Putamen (tissue), 1 donor: ENCODE measurements around the gene CEBPA.
"Not testable (repeated sequence)": the region's sequence is repeated elsewhere in the genome, so short reads cannot be mapped to it uniquely, and the experiment has no call there.

ENCODE experiments used
- DNase-seq: peaks from one replicate; pipeline ENCODE4 v3.0.0-alpha.2; 2016; ENCODE audit warnings: low spot score

CEBPA gene

DNA sequence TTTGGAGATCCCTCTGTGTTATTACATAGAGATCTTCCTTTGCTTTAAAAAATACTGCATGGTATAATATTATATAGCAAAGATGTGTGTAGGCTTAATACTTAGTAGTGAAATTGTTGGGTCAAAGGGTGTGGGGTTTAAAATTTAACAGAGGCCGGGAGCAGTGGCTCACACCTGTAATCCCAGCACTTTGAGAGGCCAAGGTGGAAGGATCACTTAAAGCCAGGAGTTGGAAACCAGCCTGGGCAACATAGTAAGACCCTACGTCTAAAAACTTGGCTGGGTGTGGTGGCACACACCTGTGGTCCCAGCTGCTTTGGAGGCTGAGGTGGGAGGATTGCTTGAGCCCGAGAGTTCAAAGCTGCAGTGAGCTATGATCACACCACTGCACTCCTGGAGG lies 22.3 kb upstream of the CEBPA start:
- DNase-seq = no peak

DNA sequence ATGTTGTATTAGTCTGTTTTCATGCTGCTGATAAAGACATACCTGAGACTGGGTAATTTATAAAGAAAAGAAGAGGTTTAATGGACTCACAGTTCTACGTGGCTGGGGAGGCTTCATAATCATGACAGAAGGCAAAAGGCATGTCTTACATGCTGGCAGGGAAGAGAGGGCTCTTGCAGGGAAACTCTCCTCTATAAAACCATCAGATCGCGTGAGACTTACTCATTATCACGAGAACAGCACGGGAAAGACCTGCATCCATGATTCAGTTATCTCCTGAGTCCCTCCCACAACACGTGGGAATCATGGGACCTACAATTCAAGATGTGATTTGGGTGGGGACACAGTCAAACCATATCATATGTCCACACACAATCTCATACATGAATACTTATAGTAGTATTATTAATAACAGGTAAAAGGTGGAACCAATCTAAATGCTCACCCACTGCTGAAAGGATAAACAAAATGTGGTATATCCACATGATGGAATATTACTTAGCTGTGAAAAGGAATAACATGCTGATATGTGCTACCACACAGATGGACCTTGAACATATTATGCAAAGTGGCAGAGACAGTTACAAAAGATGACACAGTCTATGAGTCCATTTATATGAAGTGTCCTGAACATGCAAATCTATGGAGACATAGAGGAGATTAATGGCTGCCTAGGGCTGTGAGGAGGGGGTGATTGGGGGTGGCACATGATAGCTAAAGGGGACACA lies 20.9 kb upstream of the CEBPA start:
- DNase-seq = no peak

DNA sequence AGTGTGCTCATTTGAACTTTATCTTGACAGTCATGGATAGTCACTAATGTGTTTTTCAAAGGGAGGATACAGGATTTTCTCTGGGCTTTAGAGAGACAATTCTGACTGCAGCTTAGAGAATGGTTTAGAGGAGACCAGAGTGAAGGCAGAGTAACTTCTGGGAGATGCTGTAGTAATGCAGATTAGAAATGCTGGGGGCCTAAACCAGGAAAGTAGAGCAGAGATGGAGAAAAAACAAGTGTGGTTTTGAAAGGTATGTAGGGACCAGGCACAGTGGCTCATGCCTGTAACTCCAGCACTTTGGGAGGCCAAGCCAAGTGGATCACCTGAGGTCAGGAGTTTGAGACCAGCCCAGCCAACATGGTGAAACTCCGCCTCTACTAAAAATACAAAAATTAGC lies 18.3 kb upstream of the CEBPA start:
- DNase-seq = no peak

DNA sequence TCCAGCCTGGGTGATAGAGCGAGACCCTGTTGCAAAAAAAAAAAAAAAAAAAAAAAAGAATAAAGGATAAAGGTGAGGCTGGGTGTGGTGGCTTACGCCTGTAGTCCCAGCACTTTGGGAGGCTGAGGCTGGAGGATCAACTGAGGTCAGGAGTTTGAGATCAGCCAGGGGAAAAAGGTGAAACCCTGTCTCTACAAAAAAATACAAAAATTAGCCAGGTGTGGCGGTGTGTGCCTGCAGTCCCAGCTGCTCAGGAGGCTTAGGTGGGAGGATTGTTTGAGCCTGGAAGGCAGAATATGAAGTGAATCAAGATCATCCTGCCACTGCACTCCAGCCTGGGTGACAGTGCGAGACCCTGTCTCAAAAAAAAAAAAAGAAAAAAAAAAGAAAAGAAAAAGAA lies 15.7 kb upstream of the CEBPA start:
- DNase-seq = not testable (repeated sequence)

DNA sequence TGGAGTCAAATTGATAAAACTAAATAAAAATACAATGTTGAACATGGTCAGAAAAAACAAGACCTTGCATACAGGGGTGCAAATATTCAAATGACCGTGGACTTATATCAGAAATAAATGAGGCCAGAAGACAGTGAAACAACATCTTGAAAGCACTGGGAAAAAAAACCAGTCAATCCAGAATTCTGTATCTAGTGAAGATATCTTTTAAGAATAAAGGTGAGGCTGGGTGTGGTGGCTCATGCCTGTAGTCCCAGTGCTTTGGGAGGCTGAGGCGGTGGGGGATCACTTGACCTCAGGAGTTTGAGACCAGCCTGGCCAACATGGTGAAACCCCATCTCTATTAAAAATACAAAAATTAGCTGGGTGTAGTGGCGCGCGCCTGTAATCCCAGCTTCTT lies 15.2 kb upstream of the CEBPA start:
- no peak for DNase-seq

DNA sequence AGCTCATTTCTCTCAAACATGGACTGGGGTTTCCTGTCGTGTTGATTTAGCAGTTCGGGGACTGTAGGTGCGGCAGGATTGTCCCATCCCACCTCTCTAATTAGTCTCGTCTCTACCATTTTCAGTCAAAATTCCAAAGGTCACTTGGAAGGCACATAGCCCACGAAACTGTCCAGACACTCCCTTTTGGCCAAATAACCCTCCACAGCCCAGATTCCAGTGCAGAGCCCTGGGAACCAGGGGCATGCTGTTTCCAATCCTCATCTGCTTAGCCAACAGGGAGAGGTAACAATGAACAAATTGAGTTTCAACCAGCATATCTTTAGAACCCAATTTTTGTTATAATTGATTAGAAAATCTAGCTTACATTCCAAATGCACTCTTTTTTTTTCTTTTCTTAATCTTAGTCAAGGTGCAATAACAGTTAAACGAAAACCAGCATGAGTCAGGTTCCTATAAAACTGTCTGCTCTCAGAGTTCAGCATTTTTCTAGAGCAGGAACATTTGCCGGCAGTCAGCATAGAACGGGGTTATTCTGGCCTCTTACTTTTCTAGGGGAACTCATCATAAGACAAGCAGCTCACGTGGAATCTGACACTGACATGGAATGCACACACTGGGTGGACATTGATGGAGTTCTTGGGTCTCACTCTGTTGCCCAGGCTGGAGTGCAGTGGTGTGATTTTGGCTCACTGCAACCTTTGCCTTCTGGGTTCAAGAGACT lies 14.4 kb upstream of the CEBPA start:
- DNase-seq = no peak

DNA sequence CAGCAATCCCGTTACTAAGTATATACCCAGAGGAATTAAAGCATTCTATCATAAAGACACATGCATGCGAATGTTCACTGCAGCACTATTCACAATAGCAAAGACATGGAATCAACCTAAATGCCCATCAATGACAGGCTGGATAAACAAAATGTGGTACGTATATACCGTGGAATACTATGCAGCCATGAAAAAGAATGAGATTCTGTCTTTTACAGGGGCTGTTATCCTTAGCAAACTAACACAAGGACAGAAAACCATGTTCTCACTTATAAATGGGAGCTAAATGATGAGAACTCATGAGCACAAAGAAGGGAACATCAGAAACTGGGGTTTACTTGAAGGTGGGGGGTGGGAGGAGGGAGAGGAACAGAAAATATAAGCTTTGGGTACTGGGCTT lies 10.5 kb upstream of the CEBPA start:
- not testable (repeated sequence) for DNase-seq

DNA sequence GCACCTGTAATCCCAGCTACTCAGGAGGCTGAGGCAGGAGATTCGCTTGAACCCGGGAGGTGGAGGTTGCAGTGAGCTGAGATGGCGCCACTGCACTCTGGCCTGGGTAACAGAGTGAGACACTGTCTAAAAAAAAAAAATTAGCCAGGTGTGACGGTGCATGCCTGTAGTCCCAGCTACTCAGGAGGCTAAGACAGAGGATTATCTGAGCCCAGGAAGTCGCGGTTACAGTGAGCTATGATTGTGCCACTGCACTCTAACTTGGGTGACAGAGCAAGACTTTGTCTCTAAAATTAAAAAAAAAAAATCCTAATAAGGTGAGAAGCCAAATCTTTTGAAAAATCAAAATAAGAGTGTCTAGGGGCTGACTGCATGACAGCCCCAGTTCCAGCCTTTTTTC lies 9.7 kb upstream of the CEBPA start:
- DNase-seq = no peak

DNA sequence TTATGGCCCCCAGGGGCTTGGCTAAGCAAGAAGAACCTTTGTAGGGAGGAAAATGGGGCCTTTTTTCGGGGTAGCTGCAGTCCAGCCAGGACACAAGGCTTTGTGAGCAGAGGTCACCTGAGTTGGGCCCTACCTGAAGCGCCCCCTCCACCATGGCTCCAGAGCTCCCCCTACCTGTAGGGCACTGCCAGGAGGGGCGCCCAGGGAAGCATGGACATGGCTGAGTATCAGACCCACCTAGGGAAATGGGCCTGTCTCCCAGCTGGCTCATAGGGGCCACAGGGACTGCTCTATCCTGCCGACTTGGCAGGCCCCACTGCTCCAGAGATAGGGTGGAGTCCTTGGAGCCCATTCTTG lies 9.0 kb upstream of the CEBPA start:
- no peak for DNase-seq

DNA sequence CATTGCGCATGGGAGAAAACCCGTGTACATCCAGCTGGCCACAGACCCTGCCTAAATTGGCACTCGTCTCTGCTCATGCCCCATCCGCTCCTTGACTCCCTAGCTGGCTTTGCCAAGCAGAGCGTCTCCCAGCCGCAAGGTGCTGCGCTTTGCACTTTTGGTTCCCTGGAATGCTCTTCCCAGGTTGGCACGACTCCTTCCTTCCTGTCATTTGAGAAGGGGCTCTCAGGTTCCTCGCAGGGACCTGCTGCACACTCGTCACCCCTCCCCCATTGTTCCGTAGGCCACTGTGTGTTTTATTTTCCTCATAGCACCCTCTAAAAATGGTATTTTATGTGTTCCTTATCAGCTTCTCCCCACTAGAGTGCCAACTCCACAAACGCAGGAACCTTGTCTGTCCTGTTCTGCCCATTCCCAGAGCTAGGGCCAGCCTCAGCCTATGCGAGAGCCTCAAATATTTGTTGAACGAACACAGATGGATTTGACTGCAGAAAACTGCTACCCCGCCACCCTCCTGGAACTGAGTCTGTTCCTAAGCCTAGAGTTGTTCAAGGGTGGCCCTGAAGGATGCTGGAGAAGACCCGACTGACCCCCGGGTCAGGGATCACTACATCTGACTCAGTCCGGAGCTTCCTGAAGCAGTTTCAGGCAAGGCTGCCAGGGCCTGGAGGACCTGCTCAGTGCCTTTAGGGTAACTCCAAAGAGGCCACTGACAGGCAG lies 8.4 kb upstream of the CEBPA start:
- no peak for DNase-seq

DNA sequence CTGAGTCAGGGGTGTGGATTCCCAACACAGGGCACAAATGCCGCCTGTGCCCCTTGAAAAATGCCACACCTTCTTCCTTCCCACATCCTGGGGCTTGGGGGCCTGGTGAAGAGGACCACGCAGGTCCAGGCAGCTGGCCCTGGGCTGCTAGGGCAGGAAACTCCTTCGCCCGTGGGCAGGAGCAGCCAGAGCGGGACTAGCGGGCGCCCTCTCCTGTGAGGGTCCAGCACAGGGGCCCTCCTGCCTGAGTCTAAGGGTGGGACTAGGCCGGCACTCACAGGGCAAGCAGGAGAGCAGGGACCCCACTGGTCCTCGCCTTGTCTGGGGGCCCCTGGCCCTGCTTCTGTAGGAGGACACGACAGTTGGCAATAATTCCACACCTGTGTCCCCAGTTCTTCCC lies 7.5 kb upstream of the CEBPA start:
- no peak for DNase-seq

DNA sequence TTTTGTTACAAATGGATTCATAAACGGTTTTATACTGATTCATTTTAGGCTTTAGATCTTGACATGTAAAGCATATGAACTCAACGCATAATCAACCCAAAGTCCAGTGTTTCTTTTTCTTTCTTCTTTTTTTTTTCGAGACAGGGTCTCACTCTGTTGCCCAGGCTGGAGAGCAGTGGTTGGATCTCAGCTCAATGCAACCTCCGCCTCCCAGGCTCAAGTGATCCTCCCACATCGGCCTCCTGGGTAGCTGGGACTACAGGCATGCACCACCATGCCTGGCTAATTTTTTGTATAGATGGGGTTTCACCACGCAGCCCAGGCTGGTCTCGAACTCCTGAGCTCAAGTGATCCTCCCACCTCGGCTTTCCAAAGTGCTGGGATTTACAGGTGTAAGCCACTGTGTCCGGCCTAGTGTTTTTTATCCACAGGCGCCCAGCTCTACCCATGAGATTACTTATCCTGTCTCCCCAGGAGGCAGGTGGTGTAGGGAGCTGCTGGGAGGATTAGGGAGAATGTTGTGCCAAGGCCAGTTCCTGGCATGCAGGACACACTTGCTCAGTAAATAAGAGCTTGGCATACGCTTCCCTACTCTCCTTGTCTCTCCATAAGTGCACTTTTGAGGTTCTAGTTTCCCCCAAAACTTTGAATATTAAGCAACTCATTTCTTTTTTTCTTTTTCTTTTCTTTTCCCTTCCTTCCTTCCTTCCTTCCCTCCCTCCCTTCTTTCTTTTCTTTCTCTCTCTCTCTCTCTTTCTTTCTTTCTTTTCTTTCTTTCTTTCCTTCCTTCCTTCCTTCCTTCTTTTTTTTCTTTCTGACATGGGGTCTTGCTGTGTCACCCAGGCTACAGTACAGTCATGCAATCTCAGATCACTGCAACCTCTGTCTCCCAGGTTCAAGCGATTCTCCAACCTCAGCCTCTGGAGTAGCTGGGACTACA lies 4.8 kb upstream of the CEBPA start:
- DNase-seq = no peak

DNA sequence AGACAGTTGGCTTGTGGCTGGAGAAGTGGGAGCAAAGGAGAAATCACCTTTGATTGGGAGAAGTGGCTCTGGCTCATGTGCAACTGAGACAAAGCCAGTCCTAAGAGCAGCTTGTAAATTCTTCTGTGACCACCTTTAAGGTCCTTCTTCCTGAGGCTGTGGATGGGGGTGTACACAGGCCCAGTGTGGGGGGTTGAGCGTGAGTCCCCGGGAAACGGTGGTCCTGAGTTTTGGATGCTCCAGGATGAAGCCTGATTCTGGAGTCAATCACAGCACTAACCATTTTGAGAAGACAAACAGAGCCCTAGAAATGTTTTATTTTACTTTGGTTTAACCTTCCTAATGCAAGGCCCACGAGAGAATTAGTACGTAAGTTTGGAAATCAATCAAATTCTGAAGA lies 3.9 kb upstream of the CEBPA start:
- no peak for DNase-seq

DNA sequence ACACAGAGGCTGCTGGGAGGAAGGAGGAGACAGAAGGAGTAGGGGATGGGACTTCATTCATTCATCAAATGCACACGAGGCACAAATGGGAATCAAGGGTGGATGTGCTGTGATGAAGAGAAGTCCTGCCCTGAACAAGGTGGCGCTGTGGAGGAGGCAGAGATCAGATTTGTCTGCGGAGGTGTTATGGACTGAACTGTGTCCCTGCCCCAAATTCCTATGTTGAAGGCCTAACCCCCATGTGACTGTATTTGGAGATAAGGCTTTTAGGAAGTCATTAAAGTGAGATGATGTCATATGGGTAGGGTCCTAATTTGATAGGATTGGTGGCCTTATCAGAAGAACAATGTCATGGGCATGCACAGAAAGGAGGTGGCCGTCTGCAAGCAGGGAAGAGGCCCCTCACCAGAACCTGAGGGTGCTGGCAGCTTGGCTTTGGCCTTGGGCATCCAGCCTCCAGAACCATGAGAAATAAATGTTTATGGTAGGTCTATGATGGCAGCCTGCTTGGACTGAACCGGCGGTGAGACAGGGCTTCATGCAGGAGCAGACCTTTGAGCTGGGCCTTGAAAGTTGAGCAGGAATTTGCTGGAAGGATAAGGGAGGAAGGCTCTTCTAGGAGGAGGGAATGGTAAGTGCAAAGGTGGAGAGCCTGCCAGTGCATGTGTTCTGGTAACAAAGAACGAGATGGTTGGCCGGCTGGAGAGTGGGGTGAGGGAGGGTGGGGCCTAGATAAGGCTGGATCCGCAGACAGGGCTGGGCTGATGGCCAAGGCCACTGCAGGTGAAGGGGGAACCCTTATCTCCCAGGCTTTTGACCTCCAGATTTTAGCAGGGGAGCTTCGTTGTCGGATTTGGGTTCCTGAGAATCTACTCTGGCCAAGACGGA lies 2.7 kb upstream of the CEBPA start:
- no peak for DNase-seq

DNA sequence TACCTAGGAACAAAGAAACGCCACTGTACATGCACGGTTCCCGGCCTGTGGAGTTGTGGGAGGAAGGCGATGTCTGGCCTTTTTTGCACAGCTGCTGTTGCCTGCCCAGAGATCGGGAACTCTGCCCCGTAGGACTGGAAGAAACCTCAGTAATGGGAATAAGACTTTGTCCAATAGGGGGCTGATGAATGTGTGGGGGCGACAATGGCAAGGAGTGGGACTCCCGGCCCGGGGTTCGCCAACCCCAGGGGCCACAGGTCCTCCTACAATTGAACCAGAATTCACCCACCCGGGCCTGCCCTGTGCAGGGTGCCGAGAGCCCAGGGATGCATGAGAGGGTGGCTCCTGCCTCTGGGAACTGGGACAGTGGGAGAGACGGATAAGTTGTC lies 2.0 kb upstream of the CEBPA start:
- no peak for DNase-seq

DNA sequence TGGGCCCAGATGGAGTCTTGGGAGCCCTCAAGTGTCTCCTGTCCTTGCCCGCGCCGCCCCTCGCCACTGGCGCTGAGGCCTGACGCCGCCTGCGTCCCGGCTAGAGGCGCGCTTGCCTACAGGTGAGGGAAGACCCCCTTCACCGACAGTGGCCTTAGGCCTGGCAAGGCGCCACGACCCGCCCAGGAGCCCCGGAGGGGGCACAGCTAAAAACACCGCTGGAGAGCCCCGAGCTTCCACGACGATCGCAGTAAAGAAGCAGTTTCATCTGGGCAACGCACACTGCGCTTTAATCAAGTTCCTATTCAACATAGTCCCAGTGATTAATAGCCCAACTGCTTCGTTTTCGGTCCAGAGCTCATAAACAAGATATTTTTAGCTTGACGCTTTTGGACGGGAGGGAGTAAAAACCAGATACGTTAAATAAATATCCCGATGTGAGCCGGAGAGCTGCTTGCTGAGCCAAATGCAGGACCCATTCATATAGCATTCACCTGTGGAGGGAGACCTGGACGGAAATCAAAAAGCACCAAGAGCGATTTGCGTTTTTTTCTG lies 1.5 kb upstream of the CEBPA start:
- no peak for DNase-seq

DNA sequence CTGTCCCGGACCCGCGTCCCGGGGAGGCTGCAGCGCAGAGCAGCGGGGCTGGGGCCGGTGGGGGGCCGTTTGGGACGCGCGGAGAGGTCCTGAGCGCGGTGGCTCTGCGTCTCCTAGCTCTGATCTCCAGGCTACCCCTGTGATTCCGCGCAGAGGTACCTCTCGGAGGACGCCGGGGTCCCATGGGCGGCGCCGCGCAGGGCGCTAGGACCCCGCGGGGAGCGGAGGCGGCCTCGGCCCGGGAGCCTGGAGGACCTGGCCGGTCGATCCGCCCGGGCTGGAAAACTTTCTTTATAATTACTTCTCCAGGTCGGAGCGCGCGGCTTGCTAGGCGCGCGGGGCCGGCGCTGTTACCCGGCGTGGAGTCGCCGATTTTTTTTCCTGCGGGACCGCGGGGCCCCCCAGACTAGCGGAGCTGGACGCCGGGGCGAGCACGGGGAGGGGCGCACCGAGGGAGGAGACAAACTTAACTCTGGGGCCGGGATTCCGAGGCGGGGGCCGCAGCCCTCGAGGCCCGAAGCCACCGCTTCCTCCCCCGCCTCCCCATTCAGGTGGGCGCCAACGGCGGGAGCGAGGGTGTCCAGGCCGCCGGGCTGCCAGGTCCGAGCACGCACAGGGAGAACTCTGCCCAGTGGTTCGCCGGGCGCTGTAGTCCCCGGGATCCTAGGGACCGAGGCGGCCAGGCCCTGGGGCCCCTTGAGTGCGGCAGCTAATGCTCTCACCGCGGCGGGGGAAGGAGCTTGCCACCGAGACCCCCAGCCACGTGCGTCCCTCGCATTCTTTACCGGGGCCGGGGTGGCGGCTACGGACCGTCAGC lies 848 bp upstream of the CEBPA start:
- no peak for DNase-seq

DNA sequence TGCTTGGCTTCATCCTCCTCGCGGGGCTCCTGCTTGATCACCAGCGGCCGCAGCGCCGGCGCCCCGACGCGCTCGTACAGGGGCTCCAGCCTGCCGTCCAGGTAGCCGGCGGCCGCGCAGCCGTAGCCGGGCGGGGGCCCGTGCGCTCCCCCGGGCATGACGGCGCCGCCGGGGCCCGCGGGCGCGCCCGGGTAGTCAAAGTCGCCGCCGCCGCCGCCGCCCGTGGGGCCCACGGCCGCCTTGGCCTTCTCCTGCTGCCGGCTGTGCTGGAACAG lies 497 bp downstream of the CEBPA start:
- DNase-seq = no peak

DNA sequence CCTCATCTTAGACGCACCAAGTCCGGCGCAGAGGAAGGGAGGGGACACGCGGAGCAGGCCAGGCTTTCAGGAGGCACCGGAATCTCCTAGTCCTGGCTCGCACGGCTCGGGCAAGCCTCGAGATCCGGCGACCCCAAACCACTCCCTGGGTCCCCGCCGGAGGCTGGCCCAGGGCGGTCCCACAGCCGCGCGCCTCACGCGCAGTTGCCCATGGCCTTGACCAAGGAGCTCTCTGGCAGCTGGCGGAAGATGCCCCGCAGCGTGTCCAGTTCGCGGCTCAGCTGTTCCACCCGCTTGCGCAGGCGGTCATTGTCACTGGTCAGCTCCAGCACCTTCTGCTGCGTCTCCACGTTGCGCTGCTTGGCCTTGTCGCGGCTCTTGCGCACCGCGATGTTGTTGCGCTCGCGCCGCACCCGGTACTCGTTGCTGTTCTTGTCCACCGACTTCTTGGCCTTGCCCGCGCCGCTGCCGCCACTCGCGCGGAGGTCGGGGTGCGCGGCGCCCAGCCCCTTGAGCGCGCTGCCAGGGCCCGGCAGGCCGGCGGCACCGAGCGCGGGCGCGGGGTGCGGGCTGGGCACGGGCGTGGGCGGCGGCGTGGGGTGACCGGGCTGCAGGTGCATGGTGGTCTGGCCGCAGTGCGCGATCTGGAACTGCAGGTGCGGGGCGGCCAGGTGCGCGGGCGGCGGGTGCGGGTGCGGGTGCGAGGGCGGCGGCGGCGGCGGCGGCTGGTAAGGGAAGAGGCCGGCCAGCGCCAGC lies 1.0 kb downstream of the CEBPA start:
- no peak for DNase-seq

DNA sequence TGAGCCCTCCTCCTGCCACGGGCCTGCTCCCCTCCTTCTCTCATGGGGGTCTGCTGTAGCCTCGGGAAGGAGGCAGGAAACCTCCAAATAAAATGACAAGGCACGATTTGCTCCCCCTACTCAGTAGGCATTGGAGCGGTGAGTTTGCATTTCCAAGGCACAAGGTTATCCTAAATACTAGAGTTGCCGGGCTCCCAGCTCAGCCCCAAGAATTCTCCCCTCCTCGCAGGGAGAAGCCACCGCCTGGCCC lies 1.5 kb downstream of the CEBPA start:
- DNase-seq = no peak
